Measurements from ENCODE around the gene FBXO22.

FBXO22 gene

DNA sequence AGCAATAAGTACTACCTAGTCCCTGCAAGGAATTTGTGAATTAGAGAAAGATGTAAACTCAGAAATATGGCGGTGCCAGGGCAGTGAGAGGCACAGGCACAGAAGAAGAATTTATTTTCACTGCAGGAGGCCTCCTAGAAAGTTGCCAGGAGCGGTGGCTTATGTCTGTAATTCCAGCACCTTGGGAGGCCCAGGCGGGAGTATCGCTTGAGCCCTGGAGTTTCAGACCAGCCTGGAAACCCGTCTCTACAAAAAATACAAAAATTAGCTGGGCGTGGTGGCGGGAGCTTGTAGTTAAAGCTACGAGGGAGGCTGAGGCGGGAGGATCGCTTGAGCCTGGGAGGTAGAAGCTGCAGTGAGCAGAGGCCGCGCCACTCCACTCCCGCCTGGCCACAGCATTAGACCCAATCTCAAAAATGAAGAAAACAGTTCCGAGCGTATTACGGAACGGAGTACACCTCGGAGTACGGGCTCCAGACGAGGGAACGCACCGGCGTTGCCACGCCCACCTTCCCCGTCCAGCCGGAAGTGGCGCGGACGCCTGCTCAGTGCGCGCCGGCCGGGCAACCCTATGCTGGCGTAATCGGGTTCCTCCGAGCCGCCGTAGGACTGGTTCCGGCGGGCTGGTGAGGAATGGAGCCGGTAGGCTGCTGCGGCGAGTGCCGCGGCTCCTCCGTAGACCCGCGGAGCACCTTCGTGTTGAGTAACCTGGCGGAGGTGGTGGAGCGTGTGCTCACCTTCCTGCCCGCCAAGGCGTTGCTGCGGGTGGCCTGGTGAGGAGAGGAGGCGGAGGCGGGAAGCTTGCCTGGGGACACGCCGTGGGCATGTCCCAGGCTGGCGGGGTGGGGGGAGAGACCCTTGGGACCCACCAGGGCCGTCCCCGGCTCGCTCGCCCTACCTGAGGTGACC is at the start of gene FBXO22:
TSS of gene FBXO22 (plus strand) at position 548 of the 909 bp plus-strand sequence. CDS start at position 634, 86 bp downstream.
- Histone ChIP-seq H3K36me3 (ENCODE audit: control insufficient read depth in 2 of 2, insufficient read depth in 1 of 2, low read length in 2 of 2) (peaks cover 23 to 38% of the 10 kb centered on the region in 2 experiments), H3K4me3 (ENCODE audit: low read depth, low read length) (peak within 1 kb of the TSS; percentile 98), H3K9me3 (ENCODE audit: control insufficient read depth, insufficient read depth, low read depth, low read length) (no peaks in the 10 kb centered on the region), H3K4me1 (ENCODE audit: control insufficient read depth, insufficient read depth, low read length) (peaks cover 19% of the 10 kb centered on the region), H3K27ac (ENCODE audit: extremely low read depth, low read depth, low read length) (peak within 1 kb of the TSS; percentile 99)
- CTCF ChIA-PET = interaction anchor here (0.6 to 2.1 kb wide), 5 partner anchors 18 to 184 kb away, joined by 3 to 9 read pairs (median 4); no protein-coding TSS in a partner anchor
- POLR2A ChIA-PET = interaction anchor here (0.5 to 2.5 kb wide), 10 partner anchors 18 to 1660 kb away, joined by 3 to 10 read pairs (median 4); partner anchors contain the start of gene TMEM266
- TF ChIP-seq ZNF792 (tag by site-specific recombination; IDR thresholded peaks at IDR 0.05) = peak; percentile 22; the same call in 1 of the 2 replicates
- peak; percentile 80 for TF ChIP-seq KLF1 (tag by site-specific recombination; IDR thresholded peaks at IDR 0.05)
- TF ChIP-seq, protein P1, sequence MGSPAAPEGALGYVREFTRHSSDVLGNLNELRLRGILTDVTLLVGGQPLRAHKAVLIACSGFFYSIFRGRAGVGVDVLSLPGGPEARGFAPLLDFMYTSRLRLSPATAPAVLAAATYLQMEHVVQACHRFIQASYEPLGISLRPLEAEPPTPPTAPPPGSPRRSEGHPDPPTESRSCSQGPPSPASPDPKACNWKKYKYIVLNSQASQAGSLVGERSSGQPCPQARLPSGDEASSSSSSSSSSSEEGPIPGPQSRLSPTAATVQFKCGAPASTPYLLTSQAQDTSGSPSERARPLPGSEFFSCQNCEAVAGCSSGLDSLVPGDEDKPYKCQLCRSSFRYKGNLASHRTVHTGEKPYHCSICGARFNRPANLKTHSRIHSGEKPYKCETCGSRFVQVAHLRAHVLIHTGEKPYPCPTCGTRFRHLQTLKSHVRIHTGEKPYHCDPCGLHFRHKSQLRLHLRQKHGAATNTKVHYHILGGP (tag by site-specific recombination; IDR thresholded peaks at IDR 0.05) = peak; percentile 71; the same call in 1 of the 2 replicates
- TF ChIP-seq, protein P2, sequence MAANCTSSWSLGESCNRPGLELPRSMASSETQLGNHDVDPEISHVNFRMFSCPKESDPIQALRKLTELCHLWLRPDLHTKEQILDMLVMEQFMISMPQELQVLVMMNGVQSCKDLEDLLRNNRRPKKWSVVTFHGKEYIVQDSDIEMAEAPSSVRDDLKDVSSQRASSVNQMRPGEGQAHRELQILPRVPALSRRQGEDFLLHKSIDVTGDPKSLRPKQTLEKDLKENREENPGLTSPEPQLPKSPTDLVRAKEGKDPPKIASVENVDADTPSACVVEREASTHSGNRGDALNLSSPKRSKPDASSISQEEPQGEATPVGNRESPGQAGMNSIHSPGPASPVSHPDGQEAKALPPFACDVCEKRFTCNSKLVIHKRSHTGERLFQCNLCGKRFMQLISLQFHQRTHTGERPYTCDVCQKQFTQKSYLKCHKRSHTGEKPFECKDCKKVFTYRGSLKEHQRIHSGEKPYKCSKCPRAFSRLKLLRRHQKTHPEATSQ (tag by site-specific recombination; IDR thresholded peaks at IDR 0.05) = peak; percentile 89; the same call in 1 of the 2 replicates
- TF ChIP-seq KLF7 (tag by site-specific recombination; IDR thresholded peaks at IDR 0.05; ENCODE audit: borderline replicate concordance) = peak; percentile 89; the same call in 1 of the 2 replicates
- TF ChIP-seq, protein P3, sequence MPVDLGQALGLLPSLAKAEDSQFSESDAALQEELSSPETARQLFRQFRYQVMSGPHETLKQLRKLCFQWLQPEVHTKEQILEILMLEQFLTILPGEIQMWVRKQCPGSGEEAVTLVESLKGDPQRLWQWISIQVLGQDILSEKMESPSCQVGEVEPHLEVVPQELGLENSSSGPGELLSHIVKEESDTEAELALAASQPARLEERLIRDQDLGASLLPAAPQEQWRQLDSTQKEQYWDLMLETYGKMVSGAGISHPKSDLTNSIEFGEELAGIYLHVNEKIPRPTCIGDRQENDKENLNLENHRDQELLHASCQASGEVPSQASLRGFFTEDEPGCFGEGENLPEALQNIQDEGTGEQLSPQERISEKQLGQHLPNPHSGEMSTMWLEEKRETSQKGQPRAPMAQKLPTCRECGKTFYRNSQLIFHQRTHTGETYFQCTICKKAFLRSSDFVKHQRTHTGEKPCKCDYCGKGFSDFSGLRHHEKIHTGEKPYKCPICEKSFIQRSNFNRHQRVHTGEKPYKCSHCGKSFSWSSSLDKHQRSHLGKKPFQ (tag by site-specific recombination; IDR thresholded peaks at IDR 0.05) = 0 out of 2 replicates have a peak, but pooled peaks have one; percentile 15
- 0 out of 2 replicates have a peak, but pooled peaks have one; percentile 85 for TF ChIP-seq ZSCAN23 (tag by site-specific recombination; IDR thresholded peaks at IDR 0.05)
- peak; percentile 97 for TF ChIP-seq ZBTB17 (tag by site-specific recombination; IDR thresholded peaks at IDR 0.05)
- TF ChIP-seq, protein P4, sequence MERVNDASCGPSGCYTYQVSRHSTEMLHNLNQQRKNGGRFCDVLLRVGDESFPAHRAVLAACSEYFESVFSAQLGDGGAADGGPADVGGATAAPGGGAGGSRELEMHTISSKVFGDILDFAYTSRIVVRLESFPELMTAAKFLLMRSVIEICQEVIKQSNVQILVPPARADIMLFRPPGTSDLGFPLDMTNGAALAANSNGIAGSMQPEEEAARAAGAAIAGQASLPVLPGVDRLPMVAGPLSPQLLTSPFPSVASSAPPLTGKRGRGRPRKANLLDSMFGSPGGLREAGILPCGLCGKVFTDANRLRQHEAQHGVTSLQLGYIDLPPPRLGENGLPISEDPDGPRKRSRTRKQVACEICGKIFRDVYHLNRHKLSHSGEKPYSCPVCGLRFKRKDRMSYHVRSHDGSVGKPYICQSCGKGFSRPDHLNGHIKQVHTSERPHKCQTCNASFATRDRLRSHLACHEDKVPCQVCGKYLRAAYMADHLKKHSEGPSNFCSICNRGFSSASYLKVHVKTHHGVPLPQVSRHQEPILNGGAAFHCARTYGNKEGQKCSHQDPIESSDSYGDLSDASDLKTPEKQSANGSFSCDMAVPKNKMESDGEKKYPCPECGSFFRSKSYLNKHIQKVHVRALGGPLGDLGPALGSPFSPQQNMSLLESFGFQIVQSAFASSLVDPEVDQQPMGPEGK (tag by site-specific recombination; IDR thresholded peaks at IDR 0.05) = peak; percentile 74
- no peak for TF ChIP-seq ZNF837 (tag by site-specific recombination; IDR thresholded peaks at IDR 0.05)
- TF ChIP-seq ZNF501 (tag by site-specific recombination; IDR thresholded peaks at IDR 0.05) = peak; percentile 95
- TF ChIP-seq, protein P5, sequence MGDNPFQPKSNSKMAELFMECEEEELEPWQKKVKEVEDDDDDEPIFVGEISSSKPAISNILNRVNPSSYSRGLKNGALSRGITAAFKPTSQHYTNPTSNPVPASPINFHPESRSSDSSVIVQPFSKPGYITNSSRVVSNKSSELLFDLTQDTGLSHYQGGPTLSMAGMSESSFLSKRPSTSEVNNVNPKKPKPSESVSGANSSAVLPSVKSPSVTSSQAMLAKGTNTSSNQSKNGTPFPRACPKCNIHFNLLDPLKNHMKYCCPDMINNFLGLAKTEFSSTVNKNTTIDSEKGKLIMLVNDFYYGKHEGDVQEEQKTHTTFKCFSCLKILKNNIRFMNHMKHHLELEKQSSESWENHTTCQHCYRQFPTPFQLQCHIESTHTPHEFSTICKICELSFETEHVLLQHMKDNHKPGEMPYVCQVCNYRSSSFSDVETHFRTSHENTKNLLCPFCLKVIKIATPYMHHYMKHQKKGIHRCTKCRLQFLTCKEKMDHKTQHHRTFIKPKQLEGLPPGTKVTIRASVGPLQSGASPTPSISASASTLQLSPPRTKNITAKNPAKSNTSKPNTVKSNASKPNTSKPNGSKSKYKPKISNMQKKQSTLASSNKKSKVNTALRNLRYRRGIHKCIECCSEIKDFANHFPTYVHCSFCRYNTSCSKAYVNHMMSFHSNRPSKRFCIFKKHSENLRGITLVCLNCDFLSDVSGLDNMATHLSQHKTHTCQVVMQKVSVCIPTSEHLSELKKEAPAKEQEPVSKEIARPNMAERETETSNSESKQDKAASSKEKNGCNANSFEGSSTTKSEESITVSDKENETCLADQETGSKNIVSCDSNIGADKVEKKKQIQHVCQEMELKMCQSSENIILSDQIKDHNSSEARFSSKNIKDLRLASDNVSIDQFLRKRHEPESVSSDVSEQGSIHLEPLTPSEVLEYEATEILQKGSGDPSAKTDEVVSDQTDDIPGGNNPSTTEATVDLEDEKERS (tag by site-specific recombination; IDR thresholded peaks at IDR 0.05) = no peak
- peak; percentile 84 for TF ChIP-seq ZNF629 (tag by site-specific recombination; IDR thresholded peaks at IDR 0.05)
- TF ChIP-seq ZNF544 (tag by site-specific recombination; IDR thresholded peaks at IDR 0.05) = no peak
- TF ChIP-seq ZNF76 (tag by site-specific recombination; IDR thresholded peaks at IDR 0.05; ENCODE audit: borderline replicate concordance, low read depth) = peak; percentile 58
- TF ChIP-seq KLF16 (tag by site-specific recombination; IDR thresholded peaks at IDR 0.05) = peak; percentile 99
- 0 out of 2 replicates have a peak, but pooled peaks have one; percentile 59 for TF ChIP-seq ZBTB7A (tag by site-specific recombination; IDR thresholded peaks at IDR 0.05; ENCODE audit: low read depth)
- 0 out of 2 replicates have a peak, but pooled peaks have one; percentile 66 for TF ChIP-seq ZNF10 (tag by site-specific recombination; IDR thresholded peaks at IDR 0.05)
- TF ChIP-seq ZBTB48 (tag by site-specific recombination; IDR thresholded peaks at IDR 0.05) = no peak; the same call in 1 of the 2 replicates
- no peak for TF ChIP-seq ZNF366 (tag by site-specific recombination; conservative IDR thresholded peaks at IDR 0.05)
- TF ChIP-seq, protein P6, sequence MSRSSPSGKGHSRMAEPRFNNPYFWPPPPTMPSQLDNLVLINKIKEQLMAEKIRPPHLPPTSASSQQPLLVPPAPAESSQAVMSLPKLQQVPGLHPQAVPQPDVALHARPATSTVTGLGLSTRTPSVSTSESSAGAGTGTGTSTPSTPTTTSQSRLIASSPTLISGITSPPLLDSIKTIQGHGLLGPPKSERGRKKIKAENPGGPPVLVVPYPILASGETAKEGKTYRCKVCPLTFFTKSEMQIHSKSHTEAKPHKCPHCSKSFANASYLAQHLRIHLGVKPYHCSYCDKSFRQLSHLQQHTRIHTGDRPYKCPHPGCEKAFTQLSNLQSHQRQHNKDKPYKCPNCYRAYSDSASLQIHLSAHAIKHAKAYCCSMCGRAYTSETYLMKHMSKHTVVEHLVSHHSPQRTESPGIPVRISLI (tag by site-specific recombination; IDR thresholded peaks at IDR 0.05) = peak; percentile 67; the same call in 1 of the 2 replicates
- TF ChIP-seq KLF10 (tag by site-specific recombination; IDR thresholded peaks at IDR 0.05) = peak; percentile 91
- TF ChIP-seq KLF8 (tag by site-specific recombination; IDR thresholded peaks at IDR 0.05) = peak; percentile 94
- TF ChIP-seq ZSCAN16 (tag by site-specific recombination; IDR thresholded peaks at IDR 0.05) = no peak
- TF ChIP-seq ZNF560 (tag by site-specific recombination; IDR thresholded peaks at IDR 0.05; ENCODE audit: borderline replicate concordance) = no peak
- peak; percentile 29; the same call in 1 of the 2 replicates for TF ChIP-seq ZBTB1 (tag by site-specific recombination; IDR thresholded peaks at IDR 0.05)

Data from HEK293 (cell line).